Measurements from ENCODE around the gene TP53BP2.
"Not testable (repeated sequence)": the region's sequence is repeated elsewhere in the genome, so short reads cannot be mapped to it uniquely, and the experiment has no call there.

TP53BP2 gene

GRCh38 chr1:223741861-223742260, 103.9 kb downstream of the TP53BP2 start:
- no peak overlapping the region for H3K4me3 ChIP-seq (ENCODE audit: low read depth, low read length)
- no peaks in the 10 kb centered on the region for H3K27me3 ChIP-seq (ENCODE audit: insufficient read depth, low read length)
- H3K4me1 ChIP-seq (ENCODE audit: control insufficient read depth, insufficient read depth, low read length, unreplicated experiment), result peaks cover 37% of the 10 kb centered on the region
- peaks cover 34% of the 10 kb centered on the region; the same call in 1 of the 2 replicates for H3K36me3 ChIP-seq (ENCODE audit: insufficient read depth, low read length)
- H3K27ac ChIP-seq (ENCODE audit: low read depth, low read length), result peak overlapping the region; percentile 16; the same call in 1 of the 2 replicates
- peaks cover 58% of the 10 kb centered on the region for H3K79me2 ChIP-seq (ENCODE audit: control insufficient read depth, insufficient read depth, low read length, unreplicated experiment)
- no peak overlapping the region for H2AFZ ChIP-seq (ENCODE audit: low read length, unreplicated experiment)

GRCh38 chr1:223740038-223740736, 105.6 kb downstream of the TP53BP2 start:
- H3K79me2 ChIP-seq (ENCODE audit: control insufficient read depth, insufficient read depth, low read length, unreplicated experiment), result peaks cover 72% of the 10 kb centered on the region
- H3K4me3 ChIP-seq (ENCODE audit: low read depth, low read length); H2AFZ ChIP-seq (ENCODE audit: low read length, unreplicated experiment); H3K27me3 ChIP-seq (ENCODE audit: insufficient read depth, low read length): not testable (repeated sequence)
- peaks cover 36% of the 10 kb centered on the region for H3K4me1 ChIP-seq (ENCODE audit: control insufficient read depth, insufficient read depth, low read length, unreplicated experiment)
- H3K36me3 ChIP-seq (ENCODE audit: insufficient read depth, low read length), result peaks cover 24% of the 10 kb centered on the region; the same call in 1 of the 2 replicates
- H3K27ac ChIP-seq (ENCODE audit: low read depth, low read length), result 0 out of 2 replicates have a peak overlapping the region, but pooled peaks have one; percentile 24

DNA sequence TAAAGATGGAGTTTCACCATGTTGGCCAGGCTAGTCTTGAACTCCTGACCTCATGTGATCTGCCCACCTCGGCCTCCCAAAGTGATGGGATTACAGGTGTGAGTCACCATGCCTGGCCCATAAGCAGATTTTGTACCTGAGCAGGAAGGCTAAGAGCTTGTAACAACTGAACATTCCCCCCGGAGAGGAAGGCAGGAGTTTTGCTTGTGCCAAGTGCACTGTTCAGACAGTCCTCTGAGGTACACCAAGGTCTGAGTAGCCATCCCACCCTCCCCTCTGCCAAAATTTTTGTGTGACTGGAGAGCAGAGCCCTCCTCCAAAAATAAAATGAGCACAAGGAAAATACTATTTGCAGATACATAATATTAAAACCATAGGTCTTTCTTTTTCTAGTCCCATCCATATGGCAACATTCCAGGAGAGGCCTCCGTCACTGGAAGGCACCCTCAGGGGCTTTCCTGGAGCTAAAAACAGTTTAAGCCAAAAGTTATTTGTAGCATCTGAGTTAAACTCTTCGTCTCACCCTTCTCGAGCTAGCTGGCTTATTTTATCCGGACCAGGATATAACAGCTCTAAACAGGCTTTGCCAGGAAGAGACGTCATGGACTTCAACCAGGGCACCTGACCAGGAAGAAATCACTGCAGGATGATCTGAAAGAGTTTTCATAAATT, 106.2 kb downstream of the TP53BP2 start:
- H3K27me3 ChIP-seq (ENCODE audit: insufficient read depth, low read length), result no peaks in the 10 kb centered on the region
- peaks cover 36% of the 10 kb centered on the region for H3K4me1 ChIP-seq (ENCODE audit: control insufficient read depth, insufficient read depth, low read length, unreplicated experiment)
- peaks cover 28% of the 10 kb centered on the region; the same call in 1 of the 2 replicates for H3K36me3 ChIP-seq (ENCODE audit: insufficient read depth, low read length)
- no peak overlapping the region for H2AFZ ChIP-seq (ENCODE audit: low read length, unreplicated experiment)
- H3K79me2 ChIP-seq (ENCODE audit: control insufficient read depth, insufficient read depth, low read length, unreplicated experiment), result peaks cover 79% of the 10 kb centered on the region
- H3K27ac ChIP-seq (ENCODE audit: low read depth, low read length), result 0 out of 2 replicates have a peak overlapping the region, but pooled peaks have one; percentile 24
- no peak overlapping the region for H3K4me3 ChIP-seq (ENCODE audit: low read depth, low read length)

- Histone ChIP-seq H3K4me1 (ENCODE audit: control insufficient read depth, insufficient read depth, low read length, unreplicated experiment) (peaks cover 42% of the 10 kb centered on the region), H3K27ac (ENCODE audit: low read depth, low read length) (no peak overlapping the region), H3K4me3 (ENCODE audit: low read depth, low read length) (no peak overlapping the region), H3K79me2 (ENCODE audit: control insufficient read depth, insufficient read depth, low read length, unreplicated experiment) (peaks cover 83% of the 10 kb centered on the region), H2AFZ (ENCODE audit: low read length, unreplicated experiment) (no peak overlapping the region), H3K36me3 (ENCODE audit: insufficient read depth, low read length) (peaks cover 22% of the 10 kb centered on the region; the same call in 1 of the 2 replicates), H3K27me3 (ENCODE audit: insufficient read depth, low read length) (no peaks in the 10 kb centered on the region)
Observed at GRCh38 chr1:223738465-223739365, 107.0 kb downstream of the TP53BP2 start.

DNA sequence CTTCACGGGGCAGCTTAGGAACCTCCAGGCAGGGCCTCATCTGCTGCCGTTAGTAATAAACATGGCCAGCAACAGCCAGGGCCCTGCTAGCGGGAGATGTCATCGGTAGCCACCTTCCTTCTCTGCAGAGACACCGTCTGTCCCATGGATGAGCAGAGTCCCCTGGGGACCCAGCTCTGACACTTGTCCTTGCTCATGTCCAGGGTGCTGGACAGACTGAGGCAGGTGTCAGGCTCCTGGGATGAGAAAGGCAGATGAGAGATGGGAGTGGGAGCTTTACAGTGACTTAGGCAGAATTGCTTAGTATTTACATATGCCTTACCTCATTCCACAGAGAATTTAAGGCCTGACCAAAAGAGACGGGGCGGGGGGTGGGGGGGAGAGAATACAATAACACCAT, 108.4 kb downstream of the TP53BP2 start:
- Histone ChIP-seq H3K27me3 (ENCODE audit: insufficient read depth, low read length) (no peaks in the 10 kb centered on the region), H2AFZ (ENCODE audit: low read length, unreplicated experiment) (no peak overlapping the region), H3K27ac (ENCODE audit: low read depth, low read length) (no peak overlapping the region), H3K4me3 (ENCODE audit: low read depth, low read length) (no peak overlapping the region), H3K79me2 (ENCODE audit: control insufficient read depth, insufficient read depth, low read length, unreplicated experiment) (peaks cover 83% of the 10 kb centered on the region), H3K36me3 (ENCODE audit: insufficient read depth, low read length) (peaks cover 14% of the 10 kb centered on the region; the same call in 1 of the 2 replicates), H3K4me1 (ENCODE audit: control insufficient read depth, insufficient read depth, low read length, unreplicated experiment) (peaks cover 48% of the 10 kb centered on the region)

DNA sequence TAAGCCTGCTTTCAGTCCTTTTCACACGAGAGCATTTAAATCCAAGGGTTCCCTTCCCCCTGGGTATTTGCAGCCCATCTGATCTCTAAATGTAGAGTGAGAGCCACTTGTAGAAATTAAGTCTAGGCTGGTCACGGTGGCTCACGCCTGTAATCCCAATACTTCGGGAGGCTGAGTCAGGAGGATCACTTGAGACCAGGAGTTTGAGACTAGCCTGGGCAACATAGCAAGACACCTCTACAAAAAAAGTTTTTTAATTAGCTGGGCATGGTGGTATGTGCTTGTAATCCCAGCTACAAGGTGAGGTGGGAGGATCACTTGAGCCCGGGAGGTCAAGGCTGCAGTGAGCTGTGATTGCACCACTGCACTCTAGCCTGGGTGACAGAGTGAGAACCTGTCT, 109.1 kb downstream of the TP53BP2 start:
- H3K4me1 ChIP-seq (ENCODE audit: control insufficient read depth, insufficient read depth, low read length, unreplicated experiment), result peaks cover 50% of the 10 kb centered on the region
- H3K4me3 ChIP-seq (ENCODE audit: low read depth, low read length); H3K27ac ChIP-seq (ENCODE audit: low read depth, low read length); H3K27me3 ChIP-seq (ENCODE audit: insufficient read depth, low read length); H2AFZ ChIP-seq (ENCODE audit: low read length, unreplicated experiment): not testable (repeated sequence)
- H3K36me3 ChIP-seq (ENCODE audit: insufficient read depth, low read length), result peaks cover 17% of the 10 kb centered on the region; the same call in 1 of the 2 replicates
- peaks cover 86% of the 10 kb centered on the region for H3K79me2 ChIP-seq (ENCODE audit: control insufficient read depth, insufficient read depth, low read length, unreplicated experiment)

- H3K27ac ChIP-seq (ENCODE audit: low read depth, low read length), result peak overlapping the region; percentile 92; the same call in 1 of the 2 replicates
- H3K4me3 ChIP-seq (ENCODE audit: low read depth, low read length), result no peak overlapping the region
- peaks cover 93% of the 10 kb centered on the region for H3K79me2 ChIP-seq (ENCODE audit: control insufficient read depth, insufficient read depth, low read length, unreplicated experiment)
- H3K36me3 ChIP-seq (ENCODE audit: insufficient read depth, low read length), result peaks cover 16% of the 10 kb centered on the region; the same call in 1 of the 2 replicates
- H2AFZ ChIP-seq (ENCODE audit: low read length, unreplicated experiment), result no peak overlapping the region
- no peaks in the 10 kb centered on the region for H3K27me3 ChIP-seq (ENCODE audit: insufficient read depth, low read length)
- H3K4me1 ChIP-seq (ENCODE audit: control insufficient read depth, insufficient read depth, low read length, unreplicated experiment), result peaks cover 65% of the 10 kb centered on the region
Observed at GRCh38 chr1:223733898-223734852, 111.6 kb downstream of the TP53BP2 start.

DNA sequence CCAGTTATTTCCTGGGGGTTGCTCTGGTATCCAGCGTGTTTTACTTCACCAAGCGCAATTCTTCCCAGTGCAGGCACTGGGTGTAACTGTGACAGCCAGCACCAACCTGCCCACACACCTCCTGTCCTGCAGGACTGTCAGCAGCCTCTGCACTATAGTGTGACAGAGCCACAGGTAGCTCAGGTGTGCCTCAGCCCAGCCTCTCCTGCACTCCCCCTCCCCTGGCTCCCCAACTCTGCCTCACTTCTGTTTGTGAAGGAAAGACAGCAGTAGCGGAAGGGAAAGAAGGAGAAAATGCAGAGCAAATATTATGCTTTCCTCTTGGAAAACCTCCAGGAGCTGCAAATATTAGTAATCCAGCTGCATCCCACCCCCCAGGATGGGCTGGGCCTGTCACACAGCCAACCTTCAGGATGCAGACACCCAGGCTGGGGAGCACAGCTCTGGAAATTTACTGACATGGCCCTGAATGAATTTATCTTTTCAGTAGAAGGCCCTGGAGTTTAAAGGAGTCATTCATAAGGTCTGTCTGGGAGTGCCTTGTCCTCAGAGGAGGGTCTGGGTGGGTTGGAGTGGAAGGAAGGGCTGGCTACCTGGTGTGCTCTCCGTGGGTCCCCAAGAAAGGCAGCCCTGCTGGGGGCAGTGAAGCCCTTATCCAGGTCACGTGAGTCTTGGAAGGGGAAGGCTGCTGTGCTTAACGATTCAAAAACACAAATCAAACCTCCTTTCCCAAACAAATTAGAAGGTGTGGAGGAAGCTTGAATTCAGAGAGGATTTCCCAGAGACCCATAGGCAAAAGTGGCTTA, 112.6 kb downstream of the TP53BP2 start:
- Histone ChIP-seq H3K36me3 (ENCODE audit: insufficient read depth, low read length) (peaks cover 26% of the 10 kb centered on the region; the same call in 1 of the 2 replicates), H3K4me1 (ENCODE audit: control insufficient read depth, insufficient read depth, low read length, unreplicated experiment) (peaks cover 74% of the 10 kb centered on the region), H3K27ac (ENCODE audit: low read depth, low read length) (peak overlapping the region; percentile 92), H3K27me3 (ENCODE audit: insufficient read depth, low read length) (no peaks in the 10 kb centered on the region), H3K79me2 (ENCODE audit: control insufficient read depth, insufficient read depth, low read length, unreplicated experiment) (peaks cover 94% of the 10 kb centered on the region), H2AFZ (ENCODE audit: low read length, unreplicated experiment) (no peak overlapping the region), H3K4me3 (ENCODE audit: low read depth, low read length) (peak overlapping the region; percentile 36; the same call in 1 of the 2 replicates)

DNA sequence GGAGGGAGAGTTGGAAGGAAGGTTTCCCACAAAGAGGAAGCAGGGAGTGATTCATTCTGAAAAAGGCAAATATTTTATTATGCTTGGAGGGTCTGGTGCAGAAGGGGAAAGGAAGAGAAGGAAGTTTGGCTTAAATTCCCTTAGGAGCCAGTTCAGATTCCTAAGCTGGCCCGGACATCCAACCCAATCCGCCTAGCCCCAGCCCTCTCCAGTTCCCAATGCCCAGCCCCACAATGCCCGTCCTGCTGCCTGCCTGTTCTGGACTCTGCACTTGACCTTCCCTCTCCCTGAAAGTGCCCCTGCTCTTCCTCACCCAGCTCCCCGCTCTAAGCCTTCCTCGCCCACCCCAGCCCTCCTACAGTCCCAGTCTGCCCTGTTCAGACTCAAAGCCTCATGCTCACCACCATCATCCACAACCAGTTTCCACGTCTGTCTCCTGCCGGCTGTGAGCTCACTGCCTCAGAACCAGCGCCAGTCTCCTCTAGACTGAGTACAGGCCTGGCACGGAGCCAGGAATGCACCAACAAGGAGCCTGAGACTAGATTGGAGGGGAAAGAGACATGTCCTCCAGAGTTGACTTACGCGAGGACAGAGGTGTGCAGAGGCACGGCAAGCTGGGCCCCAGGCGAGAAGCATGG, 114.5 kb downstream of the TP53BP2 start:
- H3K36me3 ChIP-seq (ENCODE audit: insufficient read depth, low read length), result peaks cover 29% of the 10 kb centered on the region; the same call in 1 of the 2 replicates
- peak overlapping the region; percentile 92 for H3K27ac ChIP-seq (ENCODE audit: low read depth, low read length)
- no peaks in the 10 kb centered on the region for H3K27me3 ChIP-seq (ENCODE audit: insufficient read depth, low read length)
- H3K4me3 ChIP-seq (ENCODE audit: low read depth, low read length), result peak overlapping the region; percentile 50
- peaks cover 82% of the 10 kb centered on the region for H3K4me1 ChIP-seq (ENCODE audit: control insufficient read depth, insufficient read depth, low read length, unreplicated experiment)
- no peak overlapping the region for H2AFZ ChIP-seq (ENCODE audit: low read length, unreplicated experiment)
- peaks cover 96% of the 10 kb centered on the region for H3K79me2 ChIP-seq (ENCODE audit: control insufficient read depth, insufficient read depth, low read length, unreplicated experiment)

Measured in ACC112 (cell line).